Left lung (tissue), 10 donors: ENCODE measurements around the gene ZBTB47. TPM values are rescaled to one million over a fixed set of nuclear protein-coding genes. Genes with fewer than 3 reads are reported as not detected.

Experiments used
- ATAC-seq: fragments of 200-7000 bp; cut with Tn5 transposase; one replicate; pipeline ENCODE4 v1.9.1; 2020; ENCODE audit warnings: moderate library complexity
- DNase-seq, 4 donors: peaks; one replicate each; pipeline ENCODE4 v3.0.0-alpha.2; 2013 to 2020
- H3K27ac ChIP-seq, 2 donors: fragments of 200-600 bp; sonication (generic) in 1 of 2; one replicate each; pipeline versions ENCODE4 v1.5.0 to v1.8.0; 2020 to 2021
- H3K27me3 ChIP-seq, 2 donors: fragments of 200-600 bp; sonication (generic) in 1 of 2; one replicate each; pipeline versions ENCODE4 v1.5.0 to v1.8.0; 2020 to 2021
- H3K36me3 ChIP-seq, 2 donors: fragments of 200-600 bp; sonication (generic) in 1 of 2; one replicate each; pipeline versions ENCODE4 v1.5.0 to v1.8.0; 2020 to 2021
- H3K4me1 ChIP-seq, 2 donors: fragments of 200-600 bp; one replicate each; pipeline ENCODE4 v1.8.0; 2021
- H3K4me3 ChIP-seq, 2 donors: fragments of 200-600 bp; sonication (generic) in 1 of 2; one replicate each; pipeline versions ENCODE4 v1.5.0 to v1.8.0; 2020 to 2021; ENCODE audit warnings: mild to moderate bottlenecking in 1 of 2
- H3K9me3 ChIP-seq, 2 donors: fragments of 200-600 bp; sonication (generic) in 1 of 2; one replicate each; pipeline versions ENCODE4 v1.5.0 to v1.8.0; 2020 to 2021
- intact Hi-C, 2 donors: fragments of 100-400 bp; cut with DNase I; formaldehyde crosslinking; loops; one replicate each; pipeline versions ENCODE4 v1.11.2 to v1.14.2; 2022
- polyA plus RNA-seq, 6 donors: library from polyadenylated mRNA; unstranded; fragments of 120-200 nt; gene quantifications; one replicate each; pipeline ENCODE4 v1.2.1, GENCODE V29; 2013; ENCODE audit not compliant: insufficient read length in 6 of 6
- total RNA-seq, 2 donors: library from RNA; stranded (reverse); fragmentation: NEBNext Ultra II Directional; extraction: Animal tissue kit (Norgen Biotek cat#: 25700); gene quantifications; one replicate each; pipeline ENCODE4 v1.2.1, GENCODE V29; 2021
- TF ChIP-seq, protein P1 (sequence below), 2 donors: fragments of 200-600 bp; sonication (generic) in 1 of 2; IDR thresholded peaks; one replicate each; pipeline versions ENCODE4 v1.5.0 to v1.8.0; 2021; ENCODE audit warnings: antibody characterized with exemption in 2 of 2
- donor health status: DM: no; HTN: yes; CAD: no.
- donor health status: DM: no; HTN: no; CAD: no.

ZBTB47 gene
- total and polyA plus RNA-seq, 8 donors = 10.4 to 34.9 (median 15.1) TPM

- DNase-seq (peak in 1 of 4 donors; percentile 47), ATAC-seq (no peak)
- Histone ChIP-seq H3K27ac (no peak overlapping the region), H3K4me3 (no peak overlapping the region), H3K27me3 (no peaks in the 10 kb centered on the region), H3K4me1 (no peaks in the 10 kb centered on the region), H3K36me3 (peaks cover 0 to 11% of the 10 kb centered on the region in 2 donors), H3K9me3 (no peaks in the 10 kb centered on the region)
- TF ChIP-seq, protein P1, sequence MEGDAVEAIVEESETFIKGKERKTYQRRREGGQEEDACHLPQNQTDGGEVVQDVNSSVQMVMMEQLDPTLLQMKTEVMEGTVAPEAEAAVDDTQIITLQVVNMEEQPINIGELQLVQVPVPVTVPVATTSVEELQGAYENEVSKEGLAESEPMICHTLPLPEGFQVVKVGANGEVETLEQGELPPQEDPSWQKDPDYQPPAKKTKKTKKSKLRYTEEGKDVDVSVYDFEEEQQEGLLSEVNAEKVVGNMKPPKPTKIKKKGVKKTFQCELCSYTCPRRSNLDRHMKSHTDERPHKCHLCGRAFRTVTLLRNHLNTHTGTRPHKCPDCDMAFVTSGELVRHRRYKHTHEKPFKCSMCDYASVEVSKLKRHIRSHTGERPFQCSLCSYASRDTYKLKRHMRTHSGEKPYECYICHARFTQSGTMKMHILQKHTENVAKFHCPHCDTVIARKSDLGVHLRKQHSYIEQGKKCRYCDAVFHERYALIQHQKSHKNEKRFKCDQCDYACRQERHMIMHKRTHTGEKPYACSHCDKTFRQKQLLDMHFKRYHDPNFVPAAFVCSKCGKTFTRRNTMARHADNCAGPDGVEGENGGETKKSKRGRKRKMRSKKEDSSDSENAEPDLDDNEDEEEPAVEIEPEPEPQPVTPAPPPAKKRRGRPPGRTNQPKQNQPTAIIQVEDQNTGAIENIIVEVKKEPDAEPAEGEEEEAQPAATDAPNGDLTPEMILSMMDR (IDR thresholded peaks at IDR 0.05) = no peak
- intact Hi-C loops = no loop called here
Observed at GRCh38 chr3:42667096-42667522, 13.6 kb downstream of the ZBTB47 start.

DNA sequence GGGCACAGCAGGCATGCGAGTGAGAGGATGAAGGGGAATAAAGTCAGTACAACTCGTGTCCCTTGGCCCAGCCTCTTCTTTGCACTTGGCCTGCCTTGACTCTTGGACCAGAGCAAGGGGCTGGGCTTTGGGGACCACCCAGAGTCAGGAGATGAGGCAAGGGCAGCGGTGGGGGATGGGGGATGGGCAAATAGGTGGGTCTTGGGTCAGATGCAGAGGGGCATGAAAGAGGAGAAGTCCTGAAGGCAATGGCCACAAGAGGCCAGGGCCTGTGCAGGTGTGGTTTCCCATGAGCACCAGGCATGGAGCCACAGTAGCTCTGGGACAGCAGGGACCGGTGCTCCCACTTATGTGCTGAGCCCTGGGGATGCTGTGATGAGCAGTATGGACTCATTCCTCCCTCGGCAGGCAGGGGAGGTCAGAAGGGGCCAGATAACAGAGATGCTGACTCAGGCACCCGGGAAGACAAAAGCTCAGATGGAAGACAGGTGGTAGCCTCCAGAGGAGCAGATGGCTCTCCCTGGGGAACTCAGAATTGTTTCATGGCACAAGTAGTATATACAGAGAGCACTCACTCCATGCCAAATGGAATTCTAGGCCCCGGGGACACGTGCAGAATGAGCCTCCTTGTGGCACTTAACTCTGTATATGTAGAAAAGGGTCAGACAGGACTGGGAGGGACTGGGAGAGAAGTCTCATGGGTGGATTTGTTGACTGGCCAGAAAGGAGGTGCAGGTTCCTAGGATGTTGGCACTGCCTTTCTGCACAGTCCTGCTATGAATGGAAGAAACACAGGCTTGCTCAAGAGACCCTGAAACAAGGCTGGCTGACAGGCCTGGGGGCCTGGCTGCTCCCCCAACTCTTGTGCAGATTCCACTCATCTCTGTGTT is 14.3 kb downstream of the ZBTB47 start:
- intact Hi-C loops = no loop called here
- DNase-seq (no peak), ATAC-seq (no peak)
- Histone ChIP-seq H3K27me3 (no peaks in the 10 kb centered on the region), H3K36me3 (peaks cover 0 to 9% of the 10 kb centered on the region in 2 donors), H3K9me3 (no peaks in the 10 kb centered on the region), H3K27ac (no peak overlapping the region), H3K4me3 (no peak overlapping the region), H3K4me1 (no peaks in the 10 kb centered on the region)
- TF ChIP-seq, protein P1 (IDR thresholded peaks at IDR 0.05) = no peak

DNA sequence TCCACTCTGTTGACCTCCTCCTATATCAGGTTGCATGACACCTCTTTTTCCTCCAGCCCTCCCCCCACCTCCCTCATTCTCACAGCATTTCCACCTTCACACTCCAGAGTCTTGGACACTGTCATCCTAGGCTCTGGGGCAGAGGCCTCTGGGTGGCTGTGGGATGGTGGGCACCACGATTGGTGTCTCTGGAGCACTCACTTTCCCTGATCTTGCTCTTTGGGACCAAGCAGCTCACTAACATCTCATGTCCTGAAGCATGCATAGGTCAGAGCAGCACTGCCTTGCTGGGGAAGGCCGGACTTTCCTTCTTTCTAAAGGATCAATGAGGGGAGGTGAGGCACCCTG is 14.9 kb downstream of the ZBTB47 start:
- H3K9me3 ChIP-seq = no peaks in the 10 kb centered on the region
- H3K4me3 ChIP-seq = no peak overlapping the region
- H3K4me1 ChIP-seq = no peaks in the 10 kb centered on the region
- peaks cover 0 to 9% of the 10 kb centered on the region in 2 donors for H3K36me3 ChIP-seq
- no peak for ATAC-seq
- H3K27me3 ChIP-seq = no peaks in the 10 kb centered on the region
- intact Hi-C loops = no loop called here
- TF ChIP-seq, protein P1 (IDR thresholded peaks at IDR 0.05) = no peak
- no peak for DNase-seq
- H3K27ac ChIP-seq = no peak overlapping the region

DNA sequence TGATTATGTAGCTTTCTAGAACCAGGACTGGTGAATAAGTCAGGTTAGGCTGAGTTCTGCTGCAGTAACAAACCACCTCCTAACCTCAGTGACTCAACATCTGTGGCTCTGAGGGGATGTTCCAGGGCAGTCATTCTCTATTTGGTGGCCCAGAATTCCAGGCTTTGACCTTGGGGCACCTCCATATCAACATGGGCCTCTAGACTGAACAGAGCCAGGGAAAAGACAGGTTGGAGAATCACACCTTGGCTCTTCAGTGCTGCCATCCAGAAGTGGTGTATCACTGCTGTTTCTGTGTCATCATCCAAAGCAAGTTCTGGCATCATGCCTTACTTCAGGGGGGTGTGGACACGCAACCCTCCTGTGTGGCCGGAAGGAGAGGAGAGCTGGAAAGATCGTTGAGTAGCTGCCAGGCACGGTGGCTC is 15.3 kb downstream of the ZBTB47 start:
- ATAC-seq = no peak
- intact Hi-C loops = no loop called here
- Histone ChIP-seq H3K9me3 (no peaks in the 10 kb centered on the region), H3K27me3 (no peaks in the 10 kb centered on the region), H3K4me3 (no peak overlapping the region), H3K4me1 (no peaks in the 10 kb centered on the region), H3K27ac (no peak overlapping the region), H3K36me3 (peaks cover 0 to 8% of the 10 kb centered on the region in 2 donors)
- no peak for DNase-seq
- TF ChIP-seq, protein P1 (IDR thresholded peaks at IDR 0.05) = no peak

DNA sequence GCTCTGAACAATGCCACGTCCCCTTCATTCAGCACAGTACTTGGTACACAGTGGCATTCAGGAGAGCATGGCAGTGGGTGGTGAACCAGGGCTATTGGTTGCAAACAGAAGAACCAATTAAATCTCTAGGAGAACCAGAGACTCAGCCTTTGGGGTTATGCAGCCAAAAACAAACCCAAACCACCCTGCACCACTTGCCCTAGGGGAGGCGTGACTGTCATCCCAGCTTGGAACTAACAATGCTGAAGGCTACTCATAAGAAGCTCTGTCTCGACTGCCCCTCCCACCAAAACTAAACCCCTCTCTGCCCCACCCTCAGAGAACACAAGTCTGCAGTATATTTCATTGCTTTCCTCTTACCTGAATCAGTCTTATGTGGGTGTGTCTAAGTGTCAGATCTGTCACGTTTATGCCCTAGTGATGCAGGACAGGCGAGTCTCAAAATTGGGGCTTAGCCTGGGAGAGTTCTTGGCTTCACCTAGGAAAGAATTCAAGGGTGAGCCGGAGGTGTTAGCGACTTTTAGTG is 16.6 kb downstream of the ZBTB47 start:
- Histone ChIP-seq H3K27me3 (no peaks in the 10 kb centered on the region), H3K36me3 (no peaks in the 10 kb centered on the region), H3K9me3 (no peaks in the 10 kb centered on the region), H3K4me3 (no peak overlapping the region), H3K4me1 (no peaks in the 10 kb centered on the region), H3K27ac (no peak overlapping the region)
- ATAC-seq (no peak), DNase-seq (no peak)
- intact Hi-C loops = no loop called here
- TF ChIP-seq, protein P1 (IDR thresholded peaks at IDR 0.05) = no peak
